ENCODE data around the gene C4orf50.

C4orf50 gene

GRCh38 chr4:5885733-5886132 lies 132.5 kb downstream of the C4orf50 start:
- no peak for DNase-seq (ENCODE audit: low read depth)
- TF ChIP-seq, protein P1, sequence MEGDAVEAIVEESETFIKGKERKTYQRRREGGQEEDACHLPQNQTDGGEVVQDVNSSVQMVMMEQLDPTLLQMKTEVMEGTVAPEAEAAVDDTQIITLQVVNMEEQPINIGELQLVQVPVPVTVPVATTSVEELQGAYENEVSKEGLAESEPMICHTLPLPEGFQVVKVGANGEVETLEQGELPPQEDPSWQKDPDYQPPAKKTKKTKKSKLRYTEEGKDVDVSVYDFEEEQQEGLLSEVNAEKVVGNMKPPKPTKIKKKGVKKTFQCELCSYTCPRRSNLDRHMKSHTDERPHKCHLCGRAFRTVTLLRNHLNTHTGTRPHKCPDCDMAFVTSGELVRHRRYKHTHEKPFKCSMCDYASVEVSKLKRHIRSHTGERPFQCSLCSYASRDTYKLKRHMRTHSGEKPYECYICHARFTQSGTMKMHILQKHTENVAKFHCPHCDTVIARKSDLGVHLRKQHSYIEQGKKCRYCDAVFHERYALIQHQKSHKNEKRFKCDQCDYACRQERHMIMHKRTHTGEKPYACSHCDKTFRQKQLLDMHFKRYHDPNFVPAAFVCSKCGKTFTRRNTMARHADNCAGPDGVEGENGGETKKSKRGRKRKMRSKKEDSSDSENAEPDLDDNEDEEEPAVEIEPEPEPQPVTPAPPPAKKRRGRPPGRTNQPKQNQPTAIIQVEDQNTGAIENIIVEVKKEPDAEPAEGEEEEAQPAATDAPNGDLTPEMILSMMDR (IDR thresholded peaks at IDR 0.05; ENCODE audit: insufficient read depth, low read depth, low read length, missing control alignments): no peak

GRCh38 chr4:5884796-5885195 lies 133.4 kb downstream of the C4orf50 start:
- H3K4me3 ChIP-seq (ENCODE audit: low read length): no peak overlapping the region
- DNase-seq (ENCODE audit: low read depth): no peak
- TF ChIP-seq, protein P1 (IDR thresholded peaks at IDR 0.05; ENCODE audit: insufficient read depth, low read depth, low read length, missing control alignments): no peak

More at GRCh38 chr4:5885733-5886132, 132.5 kb downstream of the C4orf50 start:
- H3K4me3 ChIP-seq (ENCODE audit: low read length): no peak overlapping the region

GRCh38 chr4:5883916-5884315 lies 134.3 kb downstream of the C4orf50 start:
- no peak overlapping the region for H3K4me3 ChIP-seq (ENCODE audit: low read length)
- DNase-seq (ENCODE audit: low read depth): no peak
- TF ChIP-seq, protein P1 (IDR thresholded peaks at IDR 0.05; ENCODE audit: insufficient read depth, low read depth, low read length, missing control alignments): no peak

GRCh38 chr4:5882947-5883346 lies 135.3 kb downstream of the C4orf50 start:
- H3K4me3 ChIP-seq (ENCODE audit: low read length): no peak overlapping the region
- TF ChIP-seq, protein P1 (IDR thresholded peaks at IDR 0.05; ENCODE audit: insufficient read depth, low read depth, low read length, missing control alignments): no peak
- DNase-seq (ENCODE audit: low read depth): peak; percentile 10

GRCh38 chr4:5881340-5881739 lies 136.9 kb downstream of the C4orf50 start:
- H3K4me3 ChIP-seq (ENCODE audit: low read length): no peak overlapping the region
- TF ChIP-seq, protein P1 (IDR thresholded peaks at IDR 0.05; ENCODE audit: insufficient read depth, low read depth, low read length, missing control alignments): no peak
- DNase-seq (ENCODE audit: low read depth): no peak

- no peak overlapping the region for H3K4me3 ChIP-seq (ENCODE audit: low read length)
- TF ChIP-seq, protein P1 (IDR thresholded peaks at IDR 0.05; ENCODE audit: insufficient read depth, low read depth, low read length, missing control alignments): no peak
- DNase-seq (ENCODE audit: low read depth): no peak
Observed at GRCh38 chr4:5878359-5878758, 139.9 kb downstream of the C4orf50 start.

DNA sequence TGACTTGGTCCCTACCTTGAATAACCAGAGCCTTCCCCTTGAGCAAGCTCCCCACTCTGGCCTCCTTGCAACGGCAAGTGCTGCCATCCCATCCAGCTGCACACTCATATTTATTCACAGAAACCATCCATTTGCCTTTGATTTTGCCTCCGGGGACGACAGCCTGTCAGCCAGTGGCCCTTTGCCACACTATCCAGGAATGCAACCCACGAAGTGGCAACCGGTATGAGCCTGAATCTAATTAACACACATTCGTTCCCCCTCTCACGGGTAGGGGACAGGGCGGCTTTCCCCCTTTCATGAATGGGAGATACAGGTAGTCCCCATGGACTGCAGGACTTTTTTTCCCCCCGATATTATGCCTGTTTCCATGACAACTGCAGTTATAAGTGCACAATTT lies 140.8 kb downstream of the C4orf50 start:
- TF ChIP-seq, protein P1 (IDR thresholded peaks at IDR 0.05; ENCODE audit: insufficient read depth, low read depth, low read length, missing control alignments): no peak
- no peak for DNase-seq (ENCODE audit: low read depth)
- H3K4me3 ChIP-seq (ENCODE audit: low read length): no peak overlapping the region

Measured in epithelial cell of esophagus (primary cell).